Measurements from ENCODE around the gene GNGT2. TPM values are rescaled to one million over a fixed set of nuclear protein-coding genes. Genes with fewer than 3 reads are reported as not detected.
"Not testable (repeated sequence)": the region's sequence is repeated elsewhere in the genome, so short reads cannot be mapped to it uniquely, and the experiment has no call there.

GNGT2 gene
- total RNA-seq, 4 donors from 2014 or later: 0.97 to 2.2 (median 2.1) TPM; not detected in 1

DNA sequence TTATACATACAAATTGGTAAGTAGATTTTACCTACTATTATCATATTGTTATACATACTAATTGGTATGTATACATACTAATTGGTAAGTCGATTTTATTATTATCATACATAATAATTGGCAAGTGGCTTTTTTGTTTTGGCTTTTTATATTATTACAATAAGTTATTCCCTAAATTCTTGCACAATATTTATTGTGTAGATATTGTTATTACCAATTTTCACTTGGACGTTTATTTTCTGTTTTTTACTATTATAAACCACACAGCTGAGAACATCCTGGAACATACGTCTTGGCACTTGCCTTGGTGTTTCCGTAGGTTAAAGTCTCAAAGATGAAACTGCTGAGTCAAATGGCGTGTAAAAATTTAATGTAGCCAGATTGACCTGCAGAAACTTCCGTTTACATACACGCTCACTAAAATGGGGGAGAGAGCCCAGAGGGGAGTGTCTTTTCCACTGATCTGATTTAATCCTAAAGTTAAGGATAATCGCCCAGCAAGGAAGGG lies 18.9 kb downstream of the GNGT2 start:
- peaks cover 0 to 17% (median 13%) of the 10 kb centered on the region in 4 donors for H3K4me1 ChIP-seq
- no peaks in the 10 kb centered on the region for H3K36me3 ChIP-seq
- peak overlapping the region; percentile 91 to 99 (median 96) for H3K27ac ChIP-seq (replicated peaks in 1 of 4)
- TF ChIP-seq, protein P1, sequence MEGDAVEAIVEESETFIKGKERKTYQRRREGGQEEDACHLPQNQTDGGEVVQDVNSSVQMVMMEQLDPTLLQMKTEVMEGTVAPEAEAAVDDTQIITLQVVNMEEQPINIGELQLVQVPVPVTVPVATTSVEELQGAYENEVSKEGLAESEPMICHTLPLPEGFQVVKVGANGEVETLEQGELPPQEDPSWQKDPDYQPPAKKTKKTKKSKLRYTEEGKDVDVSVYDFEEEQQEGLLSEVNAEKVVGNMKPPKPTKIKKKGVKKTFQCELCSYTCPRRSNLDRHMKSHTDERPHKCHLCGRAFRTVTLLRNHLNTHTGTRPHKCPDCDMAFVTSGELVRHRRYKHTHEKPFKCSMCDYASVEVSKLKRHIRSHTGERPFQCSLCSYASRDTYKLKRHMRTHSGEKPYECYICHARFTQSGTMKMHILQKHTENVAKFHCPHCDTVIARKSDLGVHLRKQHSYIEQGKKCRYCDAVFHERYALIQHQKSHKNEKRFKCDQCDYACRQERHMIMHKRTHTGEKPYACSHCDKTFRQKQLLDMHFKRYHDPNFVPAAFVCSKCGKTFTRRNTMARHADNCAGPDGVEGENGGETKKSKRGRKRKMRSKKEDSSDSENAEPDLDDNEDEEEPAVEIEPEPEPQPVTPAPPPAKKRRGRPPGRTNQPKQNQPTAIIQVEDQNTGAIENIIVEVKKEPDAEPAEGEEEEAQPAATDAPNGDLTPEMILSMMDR (IDR thresholded peaks at IDR 0.05): no peak
- no peak for TF ChIP-seq POLR2A (IDR thresholded peaks at IDR 0.05; ENCODE audit: low read depth)
- no peak for TF ChIP-seq POLR2AphosphoS5 (IDR thresholded peaks at IDR 0.05)
- TF ChIP-seq EP300 (IDR thresholded peaks at IDR 0.05): no peak
- 8% methylated on average over 8 of the region's 8 CpGs for WGBS
- H3K4me3 ChIP-seq: peak overlapping the region; percentile 71 to 96 (median 82)
- no peaks in the 10 kb centered on the region for H3K9me3 ChIP-seq
- intact Hi-C loops (cut with DNase I): no loop called here
- no peak for DNase-seq (ENCODE audit: extremely low spot score)
- no peaks in the 10 kb centered on the region for H3K27me3 ChIP-seq

DNA sequence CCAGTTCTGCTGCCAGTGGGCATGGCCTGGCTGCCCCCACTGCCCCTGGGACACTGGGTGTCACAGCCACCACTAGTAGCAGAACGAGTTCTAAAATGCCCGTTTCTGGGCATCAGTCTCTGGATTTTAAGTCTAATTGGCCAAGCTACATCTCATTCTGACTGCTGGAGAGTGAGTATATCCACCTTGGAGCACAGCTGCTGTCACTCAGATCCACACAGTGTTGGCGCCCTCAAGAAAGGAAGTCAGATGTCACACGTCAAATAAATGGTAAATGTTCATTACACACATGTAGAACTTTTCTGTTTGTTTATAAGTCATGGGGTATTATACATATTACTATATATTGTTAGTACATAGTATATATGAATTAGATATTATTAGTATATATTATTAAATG lies 19.4 kb downstream of the GNGT2 start:
- no peaks in the 10 kb centered on the region for H3K9me3 ChIP-seq
- TF ChIP-seq, protein P1 (IDR thresholded peaks at IDR 0.05): no peak
- TF ChIP-seq POLR2AphosphoS5 (IDR thresholded peaks at IDR 0.05) (no peak), EP300 (IDR thresholded peaks at IDR 0.05) (no peak), POLR2A (IDR thresholded peaks at IDR 0.05; ENCODE audit: low read depth) (no peak)
- H3K36me3 ChIP-seq: no peaks in the 10 kb centered on the region
- peak overlapping the region in 1 of 4 donors; percentile 97 for H3K27ac ChIP-seq (replicated peaks in 1 of 4)
- 45% methylated on average over 4 of the region's 4 CpGs for WGBS
- H3K4me1 ChIP-seq: peaks cover 0 to 17% (median 13%) of the 10 kb centered on the region in 4 donors
- no peaks in the 10 kb centered on the region for H3K27me3 ChIP-seq
- no peak overlapping the region for H3K4me3 ChIP-seq
- DNase-seq (ENCODE audit: extremely low spot score): no peak
- intact Hi-C loops (cut with DNase I): no loop called here

DNA sequence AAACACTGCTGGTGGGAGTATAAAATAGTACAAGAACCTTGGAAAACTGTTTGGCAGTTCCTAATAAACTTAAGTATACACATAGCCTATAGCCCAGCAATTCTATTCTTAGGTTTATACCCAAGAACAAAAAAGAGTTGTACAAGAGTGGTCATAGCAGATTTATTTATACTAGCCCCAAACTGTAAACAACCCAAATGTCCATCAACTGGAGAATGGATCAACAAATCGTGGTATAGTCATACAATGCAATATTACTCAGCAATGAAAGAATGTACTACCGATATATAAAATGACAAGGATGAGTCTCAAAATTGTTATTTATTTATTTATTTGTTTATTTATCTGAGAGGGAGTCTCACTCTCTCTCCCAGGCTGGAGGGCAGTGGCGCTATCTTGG lies 23.1 kb downstream of the GNGT2 start:
- H3K36me3 ChIP-seq: no peaks in the 10 kb centered on the region
- WGBS: 90% methylated on average over 3 of the region's 3 CpGs
- DNase-seq (ENCODE audit: extremely low spot score): no peak
- no peak overlapping the region for H3K27ac ChIP-seq (replicated peaks in 1 of 4)
- H3K27me3 ChIP-seq: peaks cover 0 to 11% (median 0%) of the 10 kb centered on the region in 4 donors
- TF ChIP-seq, protein P1 (IDR thresholded peaks at IDR 0.05): no peak
- TF ChIP-seq POLR2AphosphoS5 (IDR thresholded peaks at IDR 0.05) (no peak), POLR2A (IDR thresholded peaks at IDR 0.05; ENCODE audit: low read depth) (no peak), EP300 (IDR thresholded peaks at IDR 0.05) (no peak)
- H3K4me1 ChIP-seq: peaks cover 0 to 6% (median 0%) of the 10 kb centered on the region in 4 donors
- no peak overlapping the region for H3K4me3 ChIP-seq
- H3K9me3 ChIP-seq: peaks cover 0 to 5% (median 0%) of the 10 kb centered on the region in 4 donors
- intact Hi-C loops (cut with DNase I): loop anchor here (10.0 kb wide), 1 partner anchor 98 kb away; no protein-coding TSS in a partner anchor

DNA sequence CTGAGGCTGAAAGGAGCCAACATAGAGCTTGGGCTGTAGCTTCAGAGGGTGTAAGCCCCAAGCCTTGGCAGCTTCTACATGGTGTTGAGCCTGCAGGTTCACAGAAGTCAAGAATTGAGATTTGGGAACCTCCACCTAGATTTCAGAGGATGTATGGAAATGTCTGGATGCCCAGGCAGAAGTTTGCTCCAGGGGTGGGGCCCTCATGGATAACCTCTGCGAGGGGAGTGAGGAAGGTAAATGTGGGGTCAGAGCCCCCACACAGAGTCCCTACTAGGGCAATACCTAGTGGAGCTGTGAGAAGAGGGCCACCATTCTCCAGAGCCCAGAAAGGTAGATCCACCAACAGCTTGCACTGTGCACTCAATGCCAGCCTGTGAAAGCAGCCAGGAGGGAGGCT lies 25.0 kb downstream of the GNGT2 start:
- intact Hi-C loops (cut with DNase I): loop anchor here (10.0 kb wide), 1 partner anchor 99 kb away; no protein-coding TSS in a partner anchor
- not testable (repeated sequence) for H3K36me3 ChIP-seq; H3K9me3 ChIP-seq; H3K4me3 ChIP-seq; H3K4me1 ChIP-seq; H3K27ac ChIP-seq (replicated peaks in 1 of 4); DNase-seq (ENCODE audit: extremely low spot score)
- peaks cover 0 to 11% (median 0%) of the 10 kb centered on the region in 4 donors for H3K27me3 ChIP-seq
- 83% methylated on average over 1 of the region's 1 CpG for WGBS

DNA sequence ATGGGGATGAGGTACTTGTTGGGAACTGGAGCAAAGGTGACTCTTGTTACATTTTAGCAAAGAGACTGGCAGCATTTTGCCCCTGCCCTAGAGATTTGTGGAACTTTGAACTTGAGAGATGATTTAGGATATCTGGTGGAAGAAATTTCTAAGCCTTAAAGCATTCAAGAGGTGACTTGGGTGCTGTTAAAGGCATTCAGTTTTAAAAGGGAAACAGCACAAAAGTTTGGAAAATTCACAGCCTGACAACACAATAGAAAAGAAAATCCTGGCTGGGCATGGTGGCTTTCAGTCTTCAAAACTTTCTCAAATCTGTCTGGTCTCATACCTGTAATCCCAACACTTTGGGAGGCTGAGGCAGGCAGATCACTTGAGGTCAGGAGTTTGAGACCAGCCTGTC lies 25.9 kb downstream of the GNGT2 start:
- not testable (repeated sequence) for H3K9me3 ChIP-seq; H3K27ac ChIP-seq (replicated peaks in 1 of 4); H3K36me3 ChIP-seq; H3K4me1 ChIP-seq; H3K4me3 ChIP-seq; DNase-seq (ENCODE audit: extremely low spot score)
- H3K27me3 ChIP-seq: peaks cover 0 to 11% (median 0%) of the 10 kb centered on the region in 4 donors
- intact Hi-C loops (cut with DNase I): loop anchor here (10.0 kb wide), 1 partner anchor 100 kb away; no protein-coding TSS in a partner anchor

DNA sequence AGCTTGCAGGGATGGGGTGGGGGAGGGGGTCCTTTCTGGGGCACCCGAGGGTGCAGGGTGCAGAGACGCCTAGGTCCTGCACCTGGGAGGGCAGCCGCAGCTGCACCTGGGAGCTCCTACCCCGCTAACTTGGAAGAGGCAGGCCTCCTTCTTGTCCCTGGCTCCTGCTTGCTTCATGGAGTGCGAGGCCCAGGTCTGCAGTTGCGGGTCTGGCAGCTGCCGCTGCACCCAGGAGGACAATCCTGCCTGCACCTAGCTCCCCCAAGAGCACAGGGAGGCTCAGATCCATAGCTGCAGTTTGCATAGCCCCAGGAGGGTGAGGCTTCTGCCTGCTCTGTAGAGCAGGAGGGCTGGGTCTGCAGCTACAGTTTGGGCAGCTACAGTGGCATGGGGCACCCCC lies 26.6 kb downstream of the GNGT2 start:
- Histone ChIP-seq H3K9me3 (peaks cover 0 to 5% (median 0%) of the 10 kb centered on the region in 4 donors), H3K27me3 (peaks cover 0 to 11% (median 0%) of the 10 kb centered on the region in 4 donors), H3K4me1 (no peaks in the 10 kb centered on the region), H3K4me3 (no peak overlapping the region), H3K36me3 (no peaks in the 10 kb centered on the region), H3K27ac (replicated peaks in 1 of 4) (no peak overlapping the region)
- no peak for TF ChIP-seq POLR2AphosphoS5 (IDR thresholded peaks at IDR 0.05)
- TF ChIP-seq, protein P1 (IDR thresholded peaks at IDR 0.05): no peak
- TF ChIP-seq EP300 (IDR thresholded peaks at IDR 0.05): no peak
- TF ChIP-seq POLR2A (IDR thresholded peaks at IDR 0.05; ENCODE audit: low read depth): no peak
- DNase-seq (ENCODE audit: extremely low spot score): no peak
- WGBS: no CpG with 5 or more reads among the region's 7 CpGs
- intact Hi-C loops (cut with DNase I): loop anchor here (10.0 kb wide), 1 partner anchor 101 kb away; no protein-coding TSS in a partner anchor
